ENCODE data around the gene EIF5B.

The EIF5B gene

GRCh38 chr2:99373144-99373543, 36.0 kb downstream of the EIF5B start:
- DNase-seq (ENCODE audit: low read depth in 1 of 2, low spot score in 1 of 2): no peak

GRCh38 chr2:99374747-99375146, 37.6 kb downstream of the EIF5B start:
- DNase-seq (ENCODE audit: low read depth in 1 of 2, low spot score in 1 of 2): no peak

DNA sequence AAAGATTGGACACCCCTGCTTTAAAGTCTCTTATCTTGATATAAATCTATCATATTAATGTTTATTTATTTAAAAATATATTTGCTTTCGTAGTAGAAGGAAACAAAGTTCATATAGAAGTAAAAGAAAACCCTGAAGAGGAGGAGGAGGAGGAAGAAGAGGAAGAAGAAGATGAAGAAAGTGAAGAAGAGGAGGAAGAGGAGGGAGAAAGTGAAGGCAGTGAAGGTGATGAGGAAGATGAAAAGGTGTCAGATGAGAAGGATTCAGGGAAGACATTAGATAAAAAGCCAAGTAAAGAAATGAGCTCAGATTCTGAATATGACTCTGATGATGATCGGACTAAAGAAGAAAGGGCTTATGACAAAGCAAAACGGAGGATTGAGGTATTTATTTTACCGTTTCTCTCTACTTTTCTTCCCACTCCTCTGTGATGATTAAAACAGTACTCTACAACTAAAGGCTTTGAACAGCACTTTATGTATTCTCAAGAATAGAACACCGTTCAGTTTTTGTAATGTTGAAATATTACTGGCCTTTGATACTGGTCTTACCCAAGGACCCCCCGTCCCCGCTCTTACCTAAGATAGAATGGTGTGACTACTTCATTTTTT, 39.2 kb downstream of the EIF5B start:
- DNase-seq (ENCODE audit: low read depth in 1 of 2, low spot score in 1 of 2): no peak

- no peak for DNase-seq (ENCODE audit: low read depth in 1 of 2, low spot score in 1 of 2)
Measured at GRCh38 chr2:99377879-99378278, 40.7 kb downstream of the EIF5B start.

GRCh38 chr2:99380376-99381010, 43.3 kb downstream of the EIF5B start:
- DNase-seq (ENCODE audit: low read depth in 1 of 2, low spot score in 1 of 2): no peak

- DNase-seq (ENCODE audit: low read depth in 1 of 2, low spot score in 1 of 2): no peak
Measured at GRCh38 chr2:99382143-99382542, 45.0 kb downstream of the EIF5B start.

GRCh38 chr2:99386011-99386410, 48.8 kb downstream of the EIF5B start:
- DNase-seq (ENCODE audit: low read depth in 1 of 2, low spot score in 1 of 2): no peak

DNA sequence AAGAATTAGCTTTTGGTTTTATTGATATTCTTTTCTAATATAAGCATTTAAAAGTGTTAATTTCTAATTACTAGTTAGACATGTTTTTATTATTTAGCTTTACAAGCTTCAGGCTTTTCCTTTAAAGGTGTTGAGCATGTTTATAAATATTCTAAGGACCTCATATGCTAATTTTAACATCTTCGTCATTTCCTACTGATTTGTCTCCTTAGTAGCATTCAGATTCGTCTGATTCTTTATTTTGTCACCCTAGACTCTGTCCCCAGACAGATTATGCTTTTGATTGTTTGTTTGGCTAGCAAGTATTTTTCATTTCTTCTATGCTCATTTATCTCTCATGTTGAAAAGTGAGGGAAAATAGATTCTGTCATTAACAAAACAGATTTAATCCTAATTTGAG, 51.7 kb downstream of the EIF5B start:
- DNase-seq (ENCODE audit: low read depth in 1 of 2, low spot score in 1 of 2): no peak

DNA sequence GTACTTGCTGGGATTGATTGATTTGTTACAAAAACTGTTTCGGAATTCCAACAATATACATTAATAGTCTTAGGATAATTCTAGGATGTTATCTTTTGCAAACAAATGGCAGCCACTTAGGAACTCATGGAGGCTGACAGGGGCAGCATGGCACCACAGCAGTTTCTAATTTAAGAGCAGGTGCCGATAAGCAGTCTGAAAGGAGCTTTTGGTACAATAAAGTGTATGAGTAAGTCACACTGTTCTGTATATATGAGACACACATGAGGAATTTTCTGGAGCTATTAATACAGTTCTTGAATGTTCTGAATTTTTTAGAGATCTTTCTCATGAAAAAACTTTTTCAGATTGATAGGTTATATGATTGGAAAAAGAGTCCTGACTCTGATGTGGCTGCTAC, 52.2 kb downstream of the EIF5B start:
- no peak for DNase-seq (ENCODE audit: low read depth in 1 of 2, low spot score in 1 of 2)

DNA sequence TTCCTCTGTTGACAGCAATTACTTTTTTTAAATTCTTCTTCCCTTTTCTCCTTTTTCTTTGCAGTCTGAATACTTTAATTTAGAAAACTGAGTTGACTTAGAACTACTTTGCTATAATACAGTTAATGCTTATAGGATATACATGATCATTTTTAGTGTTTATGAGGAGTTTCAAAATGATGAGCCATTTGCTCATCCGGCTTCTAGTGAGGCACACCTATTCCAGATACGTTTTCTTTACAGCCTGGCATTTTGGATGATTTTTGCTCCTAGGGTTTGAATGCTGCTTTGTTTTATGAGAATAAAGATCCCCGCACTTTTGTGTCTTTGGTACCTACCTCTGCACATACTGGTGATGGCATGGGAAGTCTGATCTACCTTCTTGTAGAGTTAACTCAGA, 52.8 kb downstream of the EIF5B start:
- DNase-seq (ENCODE audit: low read depth in 1 of 2, low spot score in 1 of 2): no peak

- no peak for DNase-seq (ENCODE audit: low read depth in 1 of 2, low spot score in 1 of 2)
Measured at GRCh38 chr2:99395589-99396130, 58.5 kb downstream of the EIF5B start.

GRCh38 chr2:99397266-99397920, 60.2 kb downstream of the EIF5B start:
- DNase-seq (ENCODE audit: low read depth in 1 of 2, low spot score in 1 of 2): no peak

- DNase-seq (ENCODE audit: low read depth in 1 of 2, low spot score in 1 of 2): no peak
Measured at GRCh38 chr2:99398303-99398702, 61.1 kb downstream of the EIF5B start.

GRCh38 chr2:99399063-99399462, 61.9 kb downstream of the EIF5B start:
- no peak for DNase-seq (ENCODE audit: low read depth in 1 of 2, low spot score in 1 of 2)

DNA sequence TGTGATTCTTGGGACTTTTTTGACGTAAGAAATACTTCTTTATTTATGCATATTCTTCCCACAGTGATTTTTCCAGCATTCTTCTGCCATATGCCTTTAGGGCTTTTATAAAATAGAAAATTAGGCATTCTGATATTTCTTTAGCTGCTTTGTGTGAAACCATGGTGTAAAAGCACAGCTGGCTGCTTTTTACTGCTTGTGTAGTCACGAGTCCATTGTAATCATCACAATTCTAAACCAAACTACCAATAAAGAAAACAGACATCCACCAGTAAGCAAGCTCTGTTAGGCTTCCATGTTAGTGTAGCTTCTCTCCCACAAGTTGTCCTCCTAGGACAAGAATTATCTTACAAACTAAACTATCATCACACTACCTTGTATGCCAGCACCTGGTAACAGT, 62.6 kb downstream of the EIF5B start:
- no peak for DNase-seq (ENCODE audit: low read depth in 1 of 2, low spot score in 1 of 2)

- no peak for DNase-seq (ENCODE audit: low read depth in 1 of 2, low spot score in 1 of 2)
Measured at GRCh38 chr2:99401841-99402240, 64.7 kb downstream of the EIF5B start.

DNA sequence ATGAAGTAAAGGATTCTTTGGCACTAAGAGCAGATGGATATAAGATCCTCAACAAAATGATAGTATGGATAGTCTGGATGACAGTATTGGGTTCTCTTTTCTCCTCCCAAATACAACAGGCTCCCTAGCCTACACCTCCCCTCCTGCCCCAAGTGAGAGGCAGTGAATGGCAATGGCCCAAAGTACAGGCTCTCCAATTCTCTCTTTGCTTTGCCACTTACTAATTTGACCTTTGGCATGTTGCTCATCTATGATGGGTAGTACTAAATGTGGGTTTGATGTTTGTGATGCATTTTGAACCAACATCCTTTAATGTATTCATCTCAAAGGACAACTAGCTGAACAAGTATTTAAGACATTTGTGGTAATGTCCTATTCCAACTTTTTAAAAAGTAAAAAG, 65.9 kb downstream of the EIF5B start:
- DNase-seq (ENCODE audit: low read depth in 1 of 2, low spot score in 1 of 2): no peak

DNA sequence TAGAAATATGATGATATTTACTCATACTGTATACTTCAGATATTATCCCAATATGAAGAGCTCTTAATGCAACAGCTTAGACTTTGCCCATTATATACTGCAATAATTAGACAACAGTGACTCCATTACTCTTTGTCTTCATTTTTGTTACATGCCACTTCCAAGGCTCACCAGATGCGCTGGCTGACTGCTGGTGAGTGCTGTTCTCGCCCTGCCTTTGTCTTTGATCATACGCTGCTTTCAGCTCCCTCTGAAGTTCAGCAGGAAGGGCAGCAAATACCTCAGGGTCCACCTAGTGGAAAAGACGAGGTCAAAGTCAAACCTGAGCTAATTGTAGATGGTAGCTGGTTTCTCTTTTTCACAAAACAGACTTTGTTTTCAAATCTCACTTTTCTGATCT, 66.3 kb downstream of the EIF5B start:
- no peak for DNase-seq (ENCODE audit: low read depth in 1 of 2, low spot score in 1 of 2)

DNA sequence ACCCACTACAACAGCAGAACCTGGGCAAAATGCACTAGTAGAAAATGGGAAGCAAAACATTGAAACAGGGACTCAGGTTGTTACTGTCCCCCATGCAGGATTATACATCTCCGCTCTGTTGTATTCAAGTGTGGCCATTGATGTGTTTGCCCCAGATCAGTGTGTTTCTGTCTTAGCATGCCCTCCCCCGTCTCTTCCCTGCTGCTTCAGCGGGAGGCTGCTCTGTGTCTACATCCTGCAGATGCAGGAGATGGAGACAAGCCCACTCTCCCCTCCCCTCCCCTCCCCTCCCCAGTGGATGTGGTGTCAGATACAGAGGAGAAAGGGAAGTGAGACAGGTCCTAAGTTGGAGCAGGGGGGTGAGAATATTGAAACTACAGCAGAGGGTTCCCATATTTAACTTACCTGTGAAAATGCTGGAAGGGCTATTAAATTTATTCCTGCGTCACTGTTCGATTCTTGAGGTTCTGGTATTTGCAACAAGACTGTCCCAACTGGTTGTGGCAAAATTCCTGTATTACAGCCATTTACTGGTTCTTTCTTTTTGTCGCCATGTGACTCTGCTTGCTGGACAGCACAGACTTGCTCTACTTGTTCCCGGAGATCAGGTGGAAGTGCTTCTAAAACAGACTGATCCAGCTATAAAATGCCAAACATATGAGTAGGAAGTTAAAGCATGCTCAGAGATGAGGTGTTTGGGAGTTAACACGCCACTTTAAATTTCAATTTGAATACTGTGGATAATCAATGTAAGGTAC, 67.0 kb downstream of the EIF5B start:
- DNase-seq (ENCODE audit: low read depth in 1 of 2, low spot score in 1 of 2): no peak

- no peak for DNase-seq (ENCODE audit: low read depth in 1 of 2, low spot score in 1 of 2)
Measured at GRCh38 chr2:99404797-99405669, 67.8 kb downstream of the EIF5B start.

DNA sequence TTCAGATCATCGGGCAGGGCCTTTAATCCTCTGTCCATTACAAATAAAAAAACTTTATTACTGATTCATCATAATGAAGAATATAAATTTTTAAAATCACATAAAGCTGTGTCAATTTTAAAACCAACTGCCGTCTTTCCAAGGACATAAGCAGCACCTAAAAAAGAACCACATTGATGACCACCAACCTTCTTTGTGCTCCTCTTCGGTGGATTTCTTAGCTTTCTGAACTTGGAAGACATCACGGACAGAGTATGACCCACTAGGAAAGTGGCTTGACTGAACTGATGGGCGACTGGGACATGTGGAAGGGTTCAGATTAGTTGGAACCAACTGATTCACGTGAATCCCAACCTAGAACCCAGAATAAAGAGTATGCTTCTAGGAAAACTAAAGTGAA, 68.9 kb downstream of the EIF5B start:
- DNase-seq (ENCODE audit: low read depth in 1 of 2, low spot score in 1 of 2): no peak

All from stimulated activated CD4-positive, alpha-beta T cell treated with anti-CD3 and anti-CD28 coated beads, Interleukin-15, amount 100 ng/mL, for 1 hour (primary cell).